ENCODE measurements around the gene PRAME. TPM values are rescaled to one million over a fixed set of nuclear protein-coding genes. Genes with fewer than 3 reads are reported as not detected.

PRAME gene
- total RNA-seq, 1 experiment from 2014 or later, result 17.1 TPM

DNA sequence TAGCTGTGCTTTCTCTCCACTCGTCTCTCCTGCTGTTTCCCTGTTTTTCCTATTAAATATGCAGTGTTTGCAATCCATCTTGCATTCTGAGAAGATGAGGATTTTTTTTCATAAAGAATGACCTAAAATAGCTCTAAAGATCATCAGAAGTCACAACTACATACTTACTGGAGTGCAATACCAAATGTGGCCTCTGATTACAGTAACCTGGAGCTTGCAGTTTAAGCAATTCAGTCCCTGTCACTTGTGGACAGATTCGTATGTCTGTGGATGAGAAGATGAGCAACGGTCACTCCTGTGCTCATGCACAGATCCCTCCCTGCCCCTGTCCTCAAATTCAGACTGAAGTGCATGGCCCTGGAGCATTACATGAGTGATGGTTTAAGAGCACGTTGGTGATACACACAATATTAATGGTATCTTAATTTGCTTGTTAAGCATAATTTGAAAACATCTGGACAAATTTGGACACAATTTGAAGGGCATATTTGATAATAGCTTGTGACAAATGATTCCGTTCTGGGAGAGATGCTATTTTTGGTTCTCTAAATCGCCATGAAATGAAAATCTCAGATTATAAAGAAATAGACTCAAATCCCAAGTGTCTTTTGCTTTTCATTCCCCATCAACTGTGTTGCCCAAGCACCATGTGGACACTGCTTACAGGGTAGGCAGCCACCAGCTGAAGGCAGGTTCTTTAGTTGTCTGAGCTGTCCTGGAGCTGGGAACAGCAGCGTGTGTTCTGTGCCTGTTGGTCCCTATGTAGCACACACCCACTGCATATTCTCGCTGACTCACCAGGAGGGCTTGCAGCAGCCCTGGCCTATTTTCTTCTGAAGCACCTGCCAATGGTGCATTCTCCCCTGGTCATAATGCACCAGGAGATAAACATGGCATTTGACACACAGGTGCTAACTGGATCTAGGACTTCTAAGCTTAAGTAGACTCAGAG is 32.6 kb upstream of the PRAME start:
- H3K4me1 ChIP-seq (ENCODE audit: insufficient read depth, low read length), result no peaks in the 10 kb centered on the region
- H3K27me3 ChIP-seq (ENCODE audit: low read length), result no peaks in the 10 kb centered on the region
- no peaks in the 10 kb centered on the region for H3K79me2 ChIP-seq (ENCODE audit: low read length)
- DNase-seq (peak; percentile 8), ATAC-seq (no peak)
- no peaks in the 10 kb centered on the region for H3K36me3 ChIP-seq (ENCODE audit: low read depth, low read length)
- no peak overlapping the region for H3K4me3 ChIP-seq (ENCODE audit: low read length)
- ChIA-PET CTCF (interaction anchor here (0.7 kb wide), 1 partner anchor 32 kb away, joined by 3 read pairs; no protein-coding TSS in a partner anchor), POLR2A (ENCODE audit: unreplicated experiment) (interaction anchor here (0.7 kb wide), 1 partner anchor 11 kb away, joined by 5 read pairs; no protein-coding TSS in a partner anchor)
- no peak overlapping the region for H2AFZ ChIP-seq (ENCODE audit: low read length)
- no TSS peak for BruUV-seq (replicated peaks)
- no peak overlapping the region for H3K4me2 ChIP-seq (ENCODE audit: low read length)
- TF ChIP-seq EZH2 (IDR thresholded peaks at IDR 0.05; ENCODE audit: low read length, unreplicated experiment), result no peak
- no peak; the same call in 1 of the 2 replicates for TF ChIP-seq CTCF (conservative IDR thresholded peaks at IDR 0.05; ENCODE audit: low read depth, low read length)
- no peak for TF ChIP-seq EZH2phosphoT487 (IDR thresholded peaks at IDR 0.05; ENCODE audit: borderline replicate concordance, low read length)
- no peak overlapping the region for H3K27ac ChIP-seq (ENCODE audit: low read length)
- no peaks in the 10 kb centered on the region for H4K20me1 ChIP-seq (ENCODE audit: low read length)
- no peaks in the 10 kb centered on the region for H3F3A ChIP-seq (ENCODE audit: low read length, unreplicated experiment)
- H3K9ac ChIP-seq (ENCODE audit: low read length), result no peak overlapping the region
- intact Hi-C loops (cut with micrococcal nuclease), result no loop called here
- no peaks in the 10 kb centered on the region for H3K9me3 ChIP-seq (ENCODE audit: low read length)
- no peaks in the 10 kb centered on the region for H3K9me2 ChIP-seq (replicated peaks; ENCODE audit: low read length)

GRCh38 chr22:22590136-22590891 is 31.2 kb upstream of the PRAME start:
- Histone ChIP-seq H3K4me2 (ENCODE audit: low read length) (no peak overlapping the region), H3F3A (ENCODE audit: low read length, unreplicated experiment) (no peaks in the 10 kb centered on the region), H3K9me3 (ENCODE audit: low read length) (no peaks in the 10 kb centered on the region), H3K79me2 (ENCODE audit: low read length) (no peaks in the 10 kb centered on the region), H3K27ac (ENCODE audit: low read length) (no peak overlapping the region), H3K9ac (ENCODE audit: low read length) (no peak overlapping the region), H3K4me1 (ENCODE audit: insufficient read depth, low read length) (no peaks in the 10 kb centered on the region), H3K27me3 (ENCODE audit: low read length) (peaks cover under 1% of the 10 kb centered on the region), H2AFZ (ENCODE audit: low read length) (no peak overlapping the region), H3K9me2 (replicated peaks; ENCODE audit: low read length) (no peaks in the 10 kb centered on the region), H3K36me3 (ENCODE audit: low read depth, low read length) (no peaks in the 10 kb centered on the region), H4K20me1 (ENCODE audit: low read length) (no peaks in the 10 kb centered on the region), H3K4me3 (ENCODE audit: low read length) (no peak overlapping the region)
- no TSS peak for BruUV-seq (replicated peaks)
- DNase-seq (no peak), ATAC-seq (no peak)
- ChIA-PET CTCF (interaction anchor here (1.2 kb wide), 1 partner anchor 31 kb away, joined by 3 read pairs; no protein-coding TSS in a partner anchor), POLR2A (ENCODE audit: unreplicated experiment) (no interaction called here)
- TF ChIP-seq EZH2phosphoT487 (IDR thresholded peaks at IDR 0.05; ENCODE audit: borderline replicate concordance, low read length) (no peak), CTCF (conservative IDR thresholded peaks at IDR 0.05; ENCODE audit: low read depth, low read length) (no peak), EZH2 (IDR thresholded peaks at IDR 0.05; ENCODE audit: low read length, unreplicated experiment) (no peak)
- intact Hi-C loops (cut with micrococcal nuclease), result no loop called here
